Stimulated activated CD4-positive, alpha-beta T cell treated with anti-CD3 and anti-CD28 coated beads, Interleukin-1b, Interleukin-23, amount 100 ng/mL, for 48 hours (primary cell): ENCODE data around the gene DYNLT4.
"Not testable (repeated sequence)": the region's sequence is repeated elsewhere in the genome, so short reads cannot be mapped to it uniquely, and the experiment has no call there.

ENCODE experiments used
- DNase-seq: peaks from one replicate; pipeline ENCODE4 v3.0.0-alpha.2; 2020

DYNLT4 gene

DNA sequence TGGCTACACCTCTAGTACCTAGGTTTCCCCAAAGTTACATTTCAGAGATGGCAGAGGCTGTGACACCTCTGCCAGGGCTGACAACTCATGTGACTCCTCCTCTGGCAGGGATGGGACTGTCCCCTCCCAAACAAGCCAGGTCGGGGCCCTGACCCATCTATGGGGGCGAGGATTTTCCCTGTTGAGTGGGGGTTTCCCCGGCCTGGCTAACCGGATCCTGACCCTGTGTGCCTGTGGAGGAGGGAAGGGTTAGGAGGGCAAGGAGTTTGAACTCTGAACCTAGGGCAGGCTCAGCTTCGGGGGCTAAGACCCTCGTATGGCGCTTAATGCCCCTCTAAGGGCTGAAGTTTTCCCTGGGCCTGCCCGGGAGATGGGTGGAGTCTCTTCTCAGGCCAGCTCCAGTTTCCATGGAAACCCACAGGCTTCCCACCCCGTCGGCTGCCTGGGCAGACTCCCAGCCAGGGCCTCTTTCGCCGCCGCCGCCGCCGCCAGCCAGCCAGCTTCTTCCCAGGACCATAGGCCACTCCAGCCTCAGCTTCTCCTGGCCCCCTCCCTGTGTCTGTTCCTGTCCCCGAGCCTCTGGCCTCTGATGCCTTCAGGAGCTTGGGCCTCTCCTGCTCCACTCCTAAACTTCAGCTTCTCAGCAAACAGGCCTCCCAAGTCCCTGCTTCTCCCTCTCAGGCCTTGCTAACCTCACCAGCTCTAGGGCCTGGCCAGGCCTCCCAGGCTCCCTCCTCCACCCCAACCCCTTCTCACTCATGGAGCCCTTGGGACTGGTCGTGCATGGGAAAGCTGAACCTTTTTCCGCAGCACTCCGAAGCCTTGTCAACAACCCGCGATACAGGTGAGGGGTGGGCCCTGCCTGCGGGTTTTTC is 1.1 kb upstream of the DYNLT4 start, which contains the start of gene BTBD19:
BTBD19 (plus strand) TSS at position 461 of the 875 bp plus-strand sequence; CDS start at position 759, 298 bp downstream.
- peak; percentile 86 for DNase-seq

DNA sequence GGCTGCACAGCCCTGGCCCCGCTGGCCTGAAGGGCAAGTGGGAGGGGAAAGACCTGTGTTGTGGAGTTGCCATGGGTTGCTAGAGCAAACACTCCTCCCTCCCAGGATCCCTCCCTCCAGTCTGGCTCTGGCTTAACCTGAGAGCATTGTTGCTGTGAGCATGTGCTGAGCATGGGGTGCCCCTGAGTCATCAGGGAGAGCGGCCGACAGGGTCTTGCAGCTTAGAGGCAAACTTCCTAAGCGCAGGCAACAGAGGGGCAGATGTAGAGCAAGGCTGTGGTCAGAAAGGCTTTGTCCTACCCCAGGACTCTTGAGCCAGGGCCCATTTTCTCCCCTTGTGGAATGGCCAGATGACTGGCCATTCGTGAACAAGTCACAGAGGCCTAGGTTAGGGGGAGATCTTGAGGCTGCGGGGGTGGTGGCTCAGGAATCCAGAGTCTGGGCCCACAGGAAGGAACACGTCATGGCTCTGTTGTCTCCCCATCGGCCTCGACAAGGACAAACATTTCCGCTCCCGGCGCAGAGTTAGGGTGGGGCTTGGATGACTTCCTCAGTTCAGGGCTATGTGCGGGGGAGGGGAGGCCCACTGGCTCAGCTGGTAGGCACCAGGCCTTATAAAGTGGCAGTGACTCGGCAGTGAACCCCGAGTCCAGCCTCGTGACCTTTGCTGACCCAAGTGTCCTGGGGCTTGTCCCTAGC is 362 bp upstream of the DYNLT4 start:
- DNase-seq = peak; percentile 94

GRCh38 chr1:44806025-44806703 is 987 bp downstream of the DYNLT4 start:
- DNase-seq = no peak

DNA sequence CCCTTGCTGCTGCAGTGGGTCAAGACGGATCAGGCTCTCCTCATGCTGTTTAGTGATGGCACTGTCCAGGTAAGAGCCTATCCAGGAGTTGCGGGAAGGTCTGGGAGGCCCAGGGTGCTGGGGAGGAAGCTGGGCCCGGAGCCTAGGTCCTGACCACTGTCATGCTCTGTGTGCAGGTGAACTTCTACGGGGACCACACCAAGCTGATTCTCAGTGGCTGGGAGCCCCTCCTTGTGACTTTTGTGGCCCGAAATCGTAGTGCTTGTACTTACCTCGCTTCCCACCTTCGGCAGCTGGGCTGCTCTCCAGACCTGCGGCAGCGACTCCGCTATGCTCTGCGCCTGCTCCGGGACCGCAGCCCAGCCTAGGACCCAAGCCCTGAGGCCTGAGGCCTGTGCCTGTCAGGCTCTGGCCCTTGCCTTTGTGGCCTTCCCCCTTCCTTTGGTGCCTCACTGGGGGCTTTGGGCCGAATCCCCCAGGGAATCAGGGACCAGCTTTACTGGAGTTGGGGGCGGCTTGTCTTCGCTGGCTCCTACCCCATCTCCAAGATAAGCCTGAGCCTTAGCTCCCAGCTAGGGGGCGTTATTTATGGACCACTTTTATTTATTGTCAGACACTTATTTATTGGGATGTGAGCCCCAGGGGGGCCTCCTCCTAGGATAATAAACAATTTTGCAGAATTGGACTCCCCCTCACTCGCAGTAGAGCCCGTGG is 1.7 kb downstream of the DYNLT4 start:
- no peak for DNase-seq

DNA sequence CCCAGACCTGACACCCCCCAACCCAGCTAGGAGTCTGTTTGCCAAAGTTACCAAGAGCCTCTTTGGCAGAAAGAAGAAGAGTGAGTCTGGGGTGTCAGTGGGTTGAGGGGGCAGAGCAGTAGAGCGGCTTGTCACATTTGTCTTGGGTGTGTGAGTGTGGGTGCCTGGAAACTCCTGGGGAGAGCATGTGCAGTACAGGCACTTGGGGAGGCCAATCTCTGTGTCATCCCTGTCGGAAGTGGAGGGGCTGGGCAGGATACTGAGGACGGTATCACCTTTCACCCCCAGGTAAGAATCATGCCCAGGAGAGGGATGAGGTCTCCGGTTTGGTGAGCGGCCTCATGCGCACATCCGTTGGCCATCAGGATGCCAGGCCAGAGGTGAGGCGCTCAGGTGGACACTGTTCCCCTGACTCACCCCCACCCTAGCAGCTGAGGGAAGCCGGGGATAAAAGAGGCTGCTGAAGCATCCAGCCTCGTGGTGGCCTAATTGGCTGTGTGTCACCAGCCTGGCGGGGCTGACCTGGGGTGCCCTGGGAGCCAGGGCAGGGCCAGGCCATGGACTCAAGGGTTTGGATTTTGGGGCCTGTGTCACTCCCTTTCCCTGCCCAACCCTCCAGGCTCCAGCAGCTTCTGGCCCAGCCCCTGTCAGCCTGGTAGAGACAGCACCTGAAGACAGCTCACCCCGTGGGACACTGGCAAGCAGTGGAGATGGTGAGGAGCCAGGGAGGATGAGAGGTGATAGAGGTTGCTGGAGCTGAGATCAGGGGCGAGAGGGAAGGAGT is 3.6 kb downstream of the DYNLT4 start:
- no peak for DNase-seq

GRCh38 chr1:44803062-44803311 is 4.2 kb downstream of the DYNLT4 start:
- no peak for DNase-seq

DNA sequence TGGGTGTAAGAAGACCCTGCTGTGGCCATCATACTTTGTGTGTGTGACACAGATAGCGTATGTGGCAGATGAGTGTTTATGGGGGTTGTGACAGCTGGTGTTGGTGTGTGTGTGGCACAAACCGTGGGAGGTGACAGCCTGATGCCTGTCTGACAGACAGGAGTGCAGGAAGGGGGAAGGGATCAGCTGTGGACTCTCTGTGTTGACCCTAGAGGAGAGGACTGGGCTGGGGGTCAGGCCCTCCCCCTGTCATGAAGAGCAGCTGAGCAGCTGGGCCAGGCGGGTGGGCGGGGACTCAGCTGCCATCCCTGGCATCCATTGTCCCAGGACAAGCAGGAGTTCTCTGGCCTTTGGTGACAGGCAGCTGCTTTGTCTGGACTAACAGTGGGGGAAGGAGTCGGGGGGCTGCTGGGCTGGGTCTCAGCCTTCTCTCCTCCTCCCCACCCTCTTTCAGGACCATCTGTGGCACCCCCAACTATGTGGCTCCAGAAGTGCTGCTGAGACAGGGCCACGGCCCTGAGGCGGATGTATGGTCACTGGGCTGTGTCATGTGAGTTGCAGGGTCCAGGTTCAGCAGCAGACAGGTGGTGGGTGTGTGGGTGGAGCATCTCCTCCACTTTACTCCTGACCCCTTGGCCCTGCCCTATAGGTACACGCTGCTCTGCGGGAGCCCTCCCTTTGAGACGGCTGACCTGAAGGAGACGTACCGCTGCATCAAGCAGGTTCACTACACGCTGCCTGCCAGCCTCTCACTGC is 4.7 kb downstream of the DYNLT4 start:
- DNase-seq = no peak

DNA sequence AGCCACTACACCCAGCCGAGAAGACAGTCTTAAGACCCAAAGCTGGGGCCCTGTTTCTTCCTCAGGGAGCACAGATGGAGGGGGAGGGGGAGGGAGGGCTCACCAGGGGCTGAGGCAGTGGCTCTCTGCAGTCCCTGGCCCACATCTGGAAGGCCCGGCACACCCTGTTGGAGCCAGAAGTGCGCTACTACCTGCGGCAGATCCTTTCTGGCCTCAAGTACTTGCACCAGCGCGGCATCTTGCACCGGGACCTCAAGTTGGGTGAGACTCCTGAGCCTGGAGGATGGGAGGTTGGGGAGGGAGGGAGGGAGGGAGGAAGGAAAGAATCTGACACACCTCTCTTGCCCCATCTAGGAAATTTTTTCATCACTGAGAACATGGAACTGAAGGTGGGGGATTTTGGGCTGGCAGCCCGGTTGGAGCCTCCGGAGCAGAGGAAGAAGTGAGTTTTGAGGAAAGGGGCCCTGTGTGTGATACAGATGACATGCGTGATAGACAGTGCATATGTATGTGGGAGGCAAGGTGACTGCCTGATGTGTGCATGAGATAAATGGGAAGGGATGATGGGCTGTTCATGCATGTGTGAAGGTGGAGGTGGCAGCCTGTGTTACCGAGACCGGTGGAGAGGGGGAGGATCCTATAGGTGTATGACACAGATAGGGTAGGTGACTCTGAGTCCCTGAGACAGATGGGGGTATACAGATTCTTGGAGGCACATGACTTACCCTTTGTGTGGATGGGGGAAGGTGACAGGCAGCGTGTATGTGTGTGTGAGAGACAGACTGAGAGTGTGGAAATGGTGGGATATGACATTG is 5.5 kb downstream of the DYNLT4 start:
- DNase-seq = peak; percentile 53

GRCh38 chr1:44799770-44800584 is 7.2 kb downstream of the DYNLT4 start, which contains the start of gene PLK3:
PLK3 (plus strand) TSS chr1:44800377; CDS start chr1:44800464, 87 bp downstream.
- DNase-seq = peak; percentile 99

DNA sequence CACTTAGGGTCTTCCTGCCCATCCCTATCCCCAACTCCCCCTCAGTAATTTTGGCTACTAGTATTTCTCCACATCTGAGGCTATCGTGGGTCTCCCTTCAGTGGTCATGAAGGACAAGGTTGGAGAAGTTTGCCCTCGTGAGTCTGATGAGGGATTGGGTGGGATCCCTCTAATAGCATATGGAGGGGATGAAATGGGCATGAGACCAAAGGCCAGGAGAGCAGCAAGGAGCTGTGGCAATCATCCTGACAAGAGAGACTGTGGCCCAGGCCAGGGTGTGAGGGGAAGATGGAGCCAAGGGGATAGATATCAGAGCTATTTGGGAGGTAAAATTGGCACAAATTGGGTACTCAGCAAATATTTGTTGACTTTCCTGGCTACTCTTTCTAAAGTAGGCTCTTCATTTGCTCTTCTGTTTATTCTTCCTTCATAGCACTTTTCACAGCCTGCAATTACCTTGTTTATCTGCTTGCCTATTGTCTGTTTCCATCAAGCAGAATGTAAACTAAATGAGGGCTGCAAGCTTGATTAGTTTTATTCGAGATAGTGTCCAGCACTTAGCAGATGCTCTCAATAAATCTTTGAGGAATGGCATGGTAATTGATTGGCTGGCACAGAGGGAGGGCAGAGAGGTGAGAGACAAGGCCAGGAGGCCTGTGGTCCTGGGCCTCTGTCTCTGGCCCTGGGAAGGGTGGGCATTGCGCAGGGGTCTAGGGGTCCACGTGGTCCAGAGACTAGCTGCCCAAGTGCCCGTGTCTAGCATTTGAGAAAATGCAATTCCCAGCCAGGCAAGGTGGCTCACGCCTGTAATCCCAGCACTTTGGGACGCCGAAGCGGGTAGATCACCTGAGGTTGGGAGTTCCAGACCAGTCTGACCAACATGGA is 8.4 kb downstream of the DYNLT4 start:
- no peak for DNase-seq

GRCh38 chr1:44797886-44798285 is 9.3 kb downstream of the DYNLT4 start:
- not testable (repeated sequence) for DNase-seq

DNA sequence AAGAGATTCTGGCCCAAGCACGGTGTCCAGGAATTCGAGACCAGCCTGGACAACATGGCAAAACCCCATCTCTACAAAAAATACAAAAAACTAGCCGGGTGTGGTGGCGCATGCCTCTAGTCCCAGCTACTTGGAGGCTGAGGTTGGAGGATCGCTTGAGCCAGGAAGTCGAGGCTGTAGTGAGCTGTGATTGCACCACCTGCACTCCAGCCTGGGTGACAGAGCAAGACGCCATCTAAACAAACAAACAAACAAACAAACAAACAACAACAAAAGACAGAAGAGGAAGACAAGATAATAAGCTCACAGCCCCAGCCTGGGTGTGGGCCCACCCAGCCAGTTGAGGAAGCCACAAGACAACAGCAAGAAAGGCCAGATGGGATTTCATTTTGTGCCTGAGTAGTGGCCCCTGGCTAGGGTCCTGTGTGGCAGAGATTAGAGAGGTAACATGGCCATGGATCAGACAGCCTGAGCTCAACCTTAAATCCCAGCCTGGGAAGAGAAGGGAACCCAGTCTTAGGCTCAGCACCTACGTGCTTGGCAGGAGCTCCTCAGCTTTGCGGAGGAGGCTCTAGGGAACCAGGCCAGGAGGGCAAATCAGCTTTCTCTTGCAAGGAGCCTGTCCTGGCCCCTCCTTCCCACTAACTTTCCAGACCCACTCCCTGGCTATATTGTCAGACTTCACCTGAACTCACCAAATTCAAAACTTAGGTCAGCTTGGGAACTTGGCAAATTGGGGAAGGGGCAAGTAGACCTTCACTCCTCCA is 14.2 kb downstream of the DYNLT4 start:
- DNase-seq = no peak

GRCh38 chr1:44790968-44791801 is 16.0 kb downstream of the DYNLT4 start:
- no peak for DNase-seq

DNA sequence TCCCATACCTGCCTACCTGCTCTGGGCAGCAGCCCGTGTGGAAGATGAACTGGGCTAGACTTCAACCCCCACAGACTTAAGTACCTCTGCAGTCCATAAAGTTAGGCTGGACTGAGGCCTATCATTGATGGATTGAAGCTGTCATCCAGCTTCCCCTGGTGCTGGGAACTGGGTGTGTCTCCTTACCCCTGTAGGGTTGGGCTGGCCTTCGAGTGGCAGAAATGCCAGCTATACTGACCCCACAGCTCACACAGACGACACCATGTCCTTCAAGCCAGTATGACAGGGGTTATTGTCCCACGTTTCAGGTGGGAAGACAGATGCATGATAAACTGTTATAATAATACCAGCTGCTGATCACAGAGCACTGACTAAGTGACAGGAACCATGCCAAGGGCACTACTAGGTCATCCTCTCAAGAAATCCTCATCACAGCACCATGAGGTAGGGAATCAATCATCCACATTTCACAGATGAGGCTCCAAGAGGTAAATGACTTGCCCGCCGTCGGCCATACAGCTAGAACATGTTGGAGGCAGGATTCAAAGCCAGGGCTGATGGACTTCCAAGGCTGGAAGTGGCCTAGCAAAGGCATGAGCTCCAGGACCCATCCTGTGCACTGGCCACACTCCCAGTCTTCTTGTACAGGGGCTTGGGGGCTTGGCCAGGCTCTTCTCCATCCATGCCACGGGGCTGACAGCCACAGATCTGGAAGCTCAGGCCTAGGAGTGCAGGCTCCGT is 18.9 kb downstream of the DYNLT4 start, which contains the start of gene BEST4:
BEST4 (minus strand) TSS at position 51 of the 741 bp plus-strand sequence. CDS start 465 bp downstream, outside the sequence.
- no peak for DNase-seq

- no peak for DNase-seq
These were observed 19.6 kb downstream of the DYNLT4 start for GRCh38 chr1:44787506-44787905.
